OCI-LY1 (cell line): Measurements from ENCODE around the gene SPEM1.

Experiments
- H2AFZ ChIP-seq: fragments of 200-600 bp; sonication (generic), shearing (Covaris generic); 2 replicates; pipeline ENCODE4 v1.6.0; 2014; ENCODE audit warnings: antibody characterized with exemption, mild to moderate bottlenecking, low read length
- H3F3A ChIP-seq: fragments of 200-600 bp; sonication (generic), shearing (Covaris generic); 2 replicates; pipeline ENCODE4 v1.6.0; 2014; ENCODE audit warnings: mild to moderate bottlenecking, antibody characterized with exemption, low read length, moderate library complexity; ENCODE audit not compliant: insufficient read depth
- H3K27ac ChIP-seq: fragments of 200-600 bp; sonication (generic); 2 replicates; pipeline ENCODE4 v1.5.1; 2014; ENCODE audit warnings: low read length, mixed run types, mild to moderate bottlenecking, low read depth; ENCODE audit not compliant: poor library complexity, severe bottlenecking
- H3K27me3 ChIP-seq: fragments of 200-600 bp; sonication (generic); 2 replicates; pipeline ENCODE4 v1.6.0; 2014; ENCODE audit warnings: antibody characterized with exemption, mild to moderate bottlenecking, low read length, moderate library complexity; ENCODE audit not compliant: insufficient read depth
- H3K36me3 ChIP-seq: fragments of 200-600 bp; sonication (generic); 2 replicates; pipeline ENCODE4 v1.6.1; 2014; ENCODE audit warnings: mild to moderate bottlenecking, antibody characterized with exemption, low read length, moderate library complexity, mixed read lengths; ENCODE audit not compliant: insufficient read depth
- H3K4me1 ChIP-seq: fragments of 200-600 bp; sonication (generic); 2 replicates; pipeline ENCODE4 v1.5.1; 2014; ENCODE audit warnings: mild to moderate bottlenecking, low read length, moderate library complexity; ENCODE audit not compliant: insufficient read depth, severe bottlenecking
- H3K4me2 ChIP-seq: fragments of 200-600 bp; sonication (generic), shearing (Covaris generic); 2 replicates; pipeline ENCODE4 v1.6.1; 2014; ENCODE audit warnings: low read length
- H3K4me3 ChIP-seq: fragments of 200-600 bp; sonication (generic); 2 replicates; pipeline ENCODE4 v1.5.1; 2014; ENCODE audit warnings: low read length, low read depth, mild to moderate bottlenecking, mixed read lengths; ENCODE audit not compliant: poor library complexity, severe bottlenecking
- H3K79me2 ChIP-seq: fragments of 200-600 bp; shearing (Covaris generic); 2 replicates; pipeline ENCODE4 v1.6.1; 2016; ENCODE audit warnings: mixed run types, low read length, mixed read lengths; ENCODE audit not compliant: insufficient read depth
- H3K9ac ChIP-seq: fragments of 200-600 bp; sonication (generic), shearing (Covaris generic); 2 replicates; pipeline ENCODE4 v1.6.1; 2014; ENCODE audit warnings: mild to moderate bottlenecking, low read length, mixed read lengths
- H3K9me2 ChIP-seq: fragments of 200-600 bp; sonication (generic), shearing (Covaris generic); 2 replicates; pipeline ENCODE4 v1.6.1; 2014; ENCODE audit warnings: low read depth, mild to moderate bottlenecking, low read length, mixed read lengths
- H3K9me3 ChIP-seq: fragments of 200-600 bp; shearing (Covaris generic); 2 replicates; pipeline ENCODE4 v1.6.1; 2014; ENCODE audit warnings: low read length, mixed read lengths
- H4K20me1 ChIP-seq: fragments of 200-600 bp; sonication (generic), shearing (Covaris generic); 2 replicates; pipeline ENCODE4 v1.6.0; 2016; ENCODE audit warnings: mild to moderate bottlenecking, low read length; ENCODE audit not compliant: insufficient read depth
- CTCF ChIP-seq: fragments of 200-600 bp; sonication (generic), shearing (Covaris generic); IDR thresholded peaks from 2 replicates; pipeline ENCODE4 v1.5.1; 2017; ENCODE audit warnings: mild to moderate bottlenecking, antibody characterized with exemption, low read length, moderate library complexity, mixed read lengths
- EZH2 ChIP-seq: fragments of 200-600 bp; sonication (generic), shearing (Covaris generic); IDR thresholded peaks from 2 replicates; pipeline ENCODE4 v1.8.0; 2017; ENCODE audit warnings: borderline replicate concordance, mixed run types, mild to moderate bottlenecking, antibody characterized with exemption, low read length, moderate library complexity, mixed read lengths

Gene SPEM1

GRCh38 chr17:7379134-7379533 is 41.0 kb upstream of the SPEM1 start:
- Histone ChIP-seq H4K20me1 (no peaks in the 10 kb centered on the region), H3K4me1 (peaks cover 8% of the 10 kb centered on the region), H3K9ac (no peak overlapping the region), H3K9me3 (peaks cover 9% of the 10 kb centered on the region), H3K4me3 (no peak overlapping the region), H3K36me3 (no peaks in the 10 kb centered on the region), H2AFZ (no peak overlapping the region), H3K4me2 (no peak overlapping the region), H3K79me2 (no peaks in the 10 kb centered on the region), H3K27me3 (peaks cover 8% of the 10 kb centered on the region; the same call in 1 of the 2 replicates), H3F3A (no peaks in the 10 kb centered on the region), H3K27ac (no peak overlapping the region), H3K9me2 (no peaks in the 10 kb centered on the region)
- TF ChIP-seq CTCF (no peak), EZH2 (no peak)

GRCh38 chr17:7380321-7380720 is 39.8 kb upstream of the SPEM1 start:
- no peak overlapping the region for H3K4me2 ChIP-seq
- H3K79me2 ChIP-seq = no peaks in the 10 kb centered on the region
- no peaks in the 10 kb centered on the region for H3F3A ChIP-seq
- no peak overlapping the region for H3K9ac ChIP-seq
- no peak overlapping the region for H3K27ac ChIP-seq
- H3K4me1 ChIP-seq = peaks cover 18% of the 10 kb centered on the region
- H2AFZ ChIP-seq = no peak overlapping the region
- H3K36me3 ChIP-seq = no peaks in the 10 kb centered on the region
- H3K9me3 ChIP-seq = peaks cover 9% of the 10 kb centered on the region
- no peaks in the 10 kb centered on the region for H3K9me2 ChIP-seq
- TF ChIP-seq EZH2 (no peak), CTCF (no peak)
- peaks cover 8% of the 10 kb centered on the region; the same call in 1 of the 2 replicates for H3K27me3 ChIP-seq
- H3K4me3 ChIP-seq = no peak overlapping the region
- no peaks in the 10 kb centered on the region for H4K20me1 ChIP-seq

- Histone ChIP-seq H3K27me3 (peaks cover 8% of the 10 kb centered on the region; the same call in 1 of the 2 replicates), H4K20me1 (no peaks in the 10 kb centered on the region), H3K9me3 (peaks cover 9% of the 10 kb centered on the region), H3K4me3 (no peak within 1 kb of the TSS), H3K36me3 (no peaks in the 10 kb centered on the region), H3K27ac (no peak within 1 kb of the TSS), H3K9me2 (no peaks in the 10 kb centered on the region), H3F3A (no peaks in the 10 kb centered on the region), H3K79me2 (no peaks in the 10 kb centered on the region), H3K4me1 (peaks cover 18% of the 10 kb centered on the region), H3K9ac (no peak within 1 kb of the TSS), H3K4me2 (no peak within 1 kb of the TSS), H2AFZ (no peak within 1 kb of the TSS)
- no peak for TF ChIP-seq CTCF
- TF ChIP-seq EZH2 = no peak
These were observed 39.1 kb upstream of the SPEM1 start, which contains the start of gene TNK1 for GRCh38 chr17:7380855-7381683. Gene TNK1 (plus strand): TSS chr17:7381089. CDS start chr17:7382927, 1,838 bp downstream.
